H9 (cell line): ENCODE results near the gene PTGIR. TPM values are rescaled to one million over a fixed set of nuclear protein-coding genes. Genes with fewer than 3 reads are reported as not detected.

Source experiments
- DNase-seq: peaks from one replicate; pipeline ENCODE4 v3.0.0-alpha.2; 2017
- H2AFZ ChIP-seq: one replicate; pipeline ENCODE4 v1.6.1; 2013; ENCODE audit warnings: mild to moderate bottlenecking, low read length, control low read depth, moderate library complexity
- H2AK5ac ChIP-seq: 2 replicates; pipeline ENCODE4 v1.6.1; 2013; ENCODE audit warnings: low read length, control low read depth, mixed read lengths; ENCODE audit not compliant: insufficient read length
- H2BK120ac ChIP-seq: one replicate; pipeline ENCODE4 v1.6.1; 2013; ENCODE audit warnings: low read depth, mild to moderate bottlenecking, low read length, control low read depth, inconsistent platforms; ENCODE audit not compliant: poor library complexity, severe bottlenecking
- H2BK12ac ChIP-seq: 2 replicates; pipeline ENCODE4 v1.6.1; 2013; ENCODE audit warnings: low read length, control low read depth, mixed read lengths, low read depth; ENCODE audit not compliant: insufficient read length
- H2BK15ac ChIP-seq: 2 replicates; pipeline ENCODE4 v1.6.1; 2013; ENCODE audit warnings: low read depth, low read length, control low read depth
- H2BK20ac ChIP-seq: one replicate; pipeline ENCODE4 v1.6.1; 2013; ENCODE audit warnings: low read depth, mild to moderate bottlenecking, low read length, control low read depth, inconsistent platforms; ENCODE audit not compliant: poor library complexity, severe bottlenecking
- H2BK5ac ChIP-seq: 2 replicates; pipeline ENCODE4 v1.6.1; 2013; ENCODE audit warnings: low read length, control low read depth, mixed read lengths; ENCODE audit not compliant: insufficient read length
- H3K14ac ChIP-seq: 2 replicates; pipeline ENCODE4 v1.6.1; 2013; ENCODE audit warnings: low read length, control low read depth; ENCODE audit not compliant: insufficient read depth
- H3K18ac ChIP-seq: 2 replicates; pipeline ENCODE4 v1.6.1; 2013; ENCODE audit warnings: low read depth, mild to moderate bottlenecking, mixed read lengths, low read length, control low read depth; ENCODE audit not compliant: insufficient read length
- H3K23ac ChIP-seq: 2 replicates; pipeline ENCODE4 v1.6.1; 2013; ENCODE audit warnings: low read length, control low read depth, mixed read lengths, low read depth; ENCODE audit not compliant: insufficient read length
- H3K23me2 ChIP-seq: 2 replicates; pipeline ENCODE4 v1.6.1; 2013; ENCODE audit warnings: low read depth, mild to moderate bottlenecking, mixed read lengths, low read length, control low read depth; ENCODE audit not compliant: insufficient read length, poor library complexity, severe bottlenecking
- H3K27ac ChIP-seq: 2 replicates; pipeline ENCODE4 v1.5.1; 2013; ENCODE audit warnings: low read length, control low read depth, mixed read lengths, low read depth; ENCODE audit not compliant: insufficient read length
- H3K27me3 ChIP-seq: 2 replicates; pipeline ENCODE4 v1.6.1; 2013; ENCODE audit warnings: low read length, control low read depth, inconsistent platforms; ENCODE audit not compliant: insufficient read depth
- H3K4ac ChIP-seq: 2 replicates; pipeline ENCODE4 v1.6.1; 2013; ENCODE audit warnings: low read depth, mild to moderate bottlenecking, control low read depth, inconsistent platforms, low read length, moderate library complexity
- H3K4me1 ChIP-seq: 2 replicates; pipeline ENCODE4 v1.6.1; 2013; ENCODE audit warnings: low read length, control low read depth, inconsistent platforms; ENCODE audit not compliant: insufficient read depth
- H3K4me2 ChIP-seq: 2 replicates; pipeline ENCODE4 v1.6.1; 2013; ENCODE audit warnings: low read length, control low read depth, mixed read lengths; ENCODE audit not compliant: insufficient read length, insufficient read depth
- H3K56ac ChIP-seq: 2 replicates; pipeline ENCODE4 v1.6.1; 2013; ENCODE audit warnings: low read depth, mild to moderate bottlenecking, mixed read lengths, low read length, control low read depth; ENCODE audit not compliant: insufficient read length
- H3K79me1 ChIP-seq: 2 replicates; pipeline ENCODE4 v1.6.1; 2013; ENCODE audit warnings: low read depth, mild to moderate bottlenecking, moderate library complexity, low read length, control low read depth, inconsistent platforms; ENCODE audit not compliant: insufficient read depth, poor library complexity, severe bottlenecking
- H3K79me2 ChIP-seq: 2 replicates; pipeline ENCODE4 v1.6.1; 2013; ENCODE audit warnings: low read length, control low read depth, inconsistent platforms; ENCODE audit not compliant: insufficient read depth
- H3K9ac ChIP-seq: 2 replicates; pipeline ENCODE4 v1.6.1; 2013; ENCODE audit warnings: low read length, control low read depth, mixed read lengths; ENCODE audit not compliant: insufficient read length; ENCODE audit errors: extremely low read depth
- H3K9me3 ChIP-seq: one replicate; pipeline ENCODE4 v1.6.1; 2013; ENCODE audit warnings: low read depth, low read length, inconsistent platforms; ENCODE audit not compliant: control insufficient read depth
- H3T11ph ChIP-seq: one replicate; pipeline ENCODE4 v1.6.1; 2013; ENCODE audit warnings: mild to moderate bottlenecking, low read length, control low read depth, inconsistent platforms
- H4K20me1 ChIP-seq: one replicate; pipeline ENCODE4 v1.6.1; 2013; ENCODE audit not compliant: control insufficient read depth, insufficient read length, insufficient read depth
- H4K5ac ChIP-seq: 2 replicates; pipeline ENCODE4 v1.6.1; 2013; ENCODE audit warnings: low read depth, mild to moderate bottlenecking, mixed read lengths, low read length, control low read depth; ENCODE audit not compliant: insufficient read length
- H4K8ac ChIP-seq: replicated peaks from 2 replicates; pipeline ENCODE4 v1.6.1; 2013; ENCODE audit warnings: low read length, control low read depth, mixed read lengths, low read depth; ENCODE audit not compliant: insufficient read length
- H4K91ac ChIP-seq: 2 replicates; pipeline ENCODE4 v1.6.1; 2013; ENCODE audit warnings: low read depth, mild to moderate bottlenecking, moderate library complexity, mixed read lengths, low read length, control low read depth; ENCODE audit not compliant: insufficient read length
- H3K27ac Mint-ChIP-seq, 3 experiments: 2 replicates in 2 of 3; 3 replicates in 1 of 3; pipeline ENCODE4 v1.8.0; 2020 to 2021; ENCODE audit warnings: mixed read lengths in 3 of 3, mild to moderate bottlenecking in 1 of 3, moderate library complexity in 1 of 3
- H3K27me3 Mint-ChIP-seq: 2 replicates; pipeline ENCODE4 v1.8.0; 2021; ENCODE audit warnings: low read depth, mild to moderate bottlenecking, moderate library complexity, mixed read lengths
- H3K36me3 Mint-ChIP-seq, 3 experiments: 2 replicates in 2 of 3; 3 replicates in 1 of 3; pipeline ENCODE4 v1.8.0; 2020 to 2021; ENCODE audit warnings: low read depth in 3 of 3, mixed read lengths in 3 of 3; ENCODE audit not compliant: insufficient read depth in 1 of 3
- H3K4me1 Mint-ChIP-seq, 2 experiments: 2 replicates each; pipeline ENCODE4 v1.8.0; 2020; ENCODE audit warnings: mixed read lengths in 2 of 2
- H3K4me3 Mint-ChIP-seq, 2 experiments: 2 replicates in 1 of 2; 3 replicates in 1 of 2; pipeline ENCODE4 v1.8.0; 2020 to 2021; ENCODE audit warnings: mild to moderate bottlenecking in 2 of 2, mixed read lengths in 2 of 2, moderate library complexity in 1 of 2
- H3K9me3 Mint-ChIP-seq, 2 experiments: 2 replicates in 1 of 2; 3 replicates in 1 of 2; pipeline ENCODE4 v1.8.0; 2020; ENCODE audit warnings: mild to moderate bottlenecking in 2 of 2, mixed read lengths in 2 of 2, moderate library complexity in 1 of 2
- CTCF ChIP-seq: fragments of 200-600 bp; sonication (generic); conservative IDR thresholded peaks from 3 replicates; pipeline ENCODE4 v1.8.0; 2021; ENCODE audit warnings: antibody characterized with exemption, mild to moderate bottlenecking
- WGBS: extraction: QIAGEN DNeasy Blood & Tissue Kit; methylation state at CpG from one replicate; pipeline ENCODE4 v1.1.7; 2013; ENCODE audit warnings: missing lambda C conversion rate, low lambda C conversion rate, mixed read lengths; ENCODE audit not compliant: insufficient read length; ENCODE audit errors: extremely low coverage; 5-methylcytosine and 5-hydroxymethylcytosine counted together
- total RNA-seq: library from RNA; stranded (reverse); gene quantifications from 2 replicates; pipeline ENCODE4 v1.2.1, GENCODE V29; 2021

The PTGIR gene
- total RNA-seq, 1 experiment from 2014 or later = not detected

GRCh38 chr19:46591870-46592269 is 33.0 kb downstream of the PTGIR start:
- H3K9me3 ChIP-seq = no peaks in the 10 kb centered on the region
- no peaks in the 10 kb centered on the region for H3K27me3 ChIP-seq

More at GRCh38 chr19:46591870-46592269, 33.0 kb downstream of the PTGIR start:
- no peak overlapping the region for H3K18ac ChIP-seq
- no peak overlapping the region for H2BK20ac ChIP-seq
- Mint-ChIP-seq H3K9me3 (no peaks in the 10 kb centered on the region), H3K4me3 (no peak overlapping the region), H3K36me3 (no peaks in the 10 kb centered on the region), H3K4me1 (no peaks in the 10 kb centered on the region), H3K27ac (no peak overlapping the region), H3K27me3 (peaks cover 8% of the 10 kb centered on the region)
- H3K23me2 ChIP-seq = no peaks in the 10 kb centered on the region
- no peaks in the 10 kb centered on the region for H3K79me1 ChIP-seq
- no peak overlapping the region for H3K27ac ChIP-seq
- DNase-seq = no peak
- no peak overlapping the region for H4K8ac ChIP-seq
- no peak overlapping the region for H2BK120ac ChIP-seq
- no CpG with 5 or more reads among the region's 3 CpGs for WGBS
- no peak overlapping the region for H2BK15ac ChIP-seq
- no peak overlapping the region for H3K23ac ChIP-seq
- no peak overlapping the region for H2BK12ac ChIP-seq
- TF ChIP-seq CTCF = no peak
- no peaks in the 10 kb centered on the region for H3K4me1 ChIP-seq
- no peak overlapping the region for H3K14ac ChIP-seq
- no peak overlapping the region for H2AFZ ChIP-seq
- no peak overlapping the region for H3K4ac ChIP-seq
- H3K79me2 ChIP-seq = no peaks in the 10 kb centered on the region
- H3K4me2 ChIP-seq = no peak overlapping the region
- no peaks in the 10 kb centered on the region for H4K20me1 ChIP-seq
- no peak overlapping the region for H3T11ph ChIP-seq
- no peak overlapping the region for H2AK5ac ChIP-seq
- no peak overlapping the region for H4K91ac ChIP-seq
- H3K9ac ChIP-seq = no peak overlapping the region
- no peak overlapping the region for H3K56ac ChIP-seq
- H4K5ac ChIP-seq = no peak overlapping the region
- no peak overlapping the region for H2BK5ac ChIP-seq
